NCI-H748 (cell line): Measurements from ENCODE around the gene OR9Q1.
"Not testable (repeated sequence)": the region's sequence is repeated elsewhere in the genome, so short reads cannot be mapped to it uniquely, and the experiment has no call there.

Experiments
- DNase-seq: peaks from one replicate; lab custom pipeline; 2025; ENCODE audit not compliant: unreplicated experiment; lab: John Stamatoyannopoulos, UW

Gene OR9Q1

GRCh38 chr11:58023435-58023931 is at the start of gene OR9Q1:
Gene OR9Q1, plus strand, starts transcription at chr11:58023881. Its CDS starts 155,564 bp downstream, at chr11:58179445.
- no peak for DNase-seq

- no peak for DNase-seq
Measured at GRCh38 chr11:57974132-57974531, 49.5 kb upstream of the OR9Q1 start.

GRCh38 chr11:57974848-57975601 is 48.7 kb upstream of the OR9Q1 start:
- no peak for DNase-seq

GRCh38 chr11:57977709-57978108 is 46.0 kb upstream of the OR9Q1 start:
- DNase-seq: no peak

- DNase-seq: no peak
Measured at GRCh38 chr11:57978686-57979531, 44.8 kb upstream of the OR9Q1 start.

- DNase-seq: no peak
Measured at GRCh38 chr11:57979532-57980079, 44.1 kb upstream of the OR9Q1 start.

- DNase-seq: no peak
Measured at GRCh38 chr11:57980201-57980600, 43.5 kb upstream of the OR9Q1 start.

- DNase-seq: no peak
Measured at GRCh38 chr11:57981536-57981935, 42.1 kb upstream of the OR9Q1 start.

- DNase-seq: no peak
Measured at GRCh38 chr11:57982776-57983175, 40.9 kb upstream of the OR9Q1 start.

GRCh38 chr11:57983191-57983590 is 40.5 kb upstream of the OR9Q1 start:
- no peak for DNase-seq

GRCh38 chr11:57999523-57999922 is 24.2 kb upstream of the OR9Q1 start:
- not testable (repeated sequence) for DNase-seq

- not testable (repeated sequence) for DNase-seq
Measured at GRCh38 chr11:58000021-58000420, 23.7 kb upstream of the OR9Q1 start.

- no peak for DNase-seq
Measured at GRCh38 chr11:58000699-58001098, 23.0 kb upstream of the OR9Q1 start.

GRCh38 chr11:58003036-58003435 is 20.6 kb upstream of the OR9Q1 start:
- no peak for DNase-seq

- no peak for DNase-seq
Measured at GRCh38 chr11:58003591-58003990, 20.1 kb upstream of the OR9Q1 start.

- DNase-seq: no peak
Measured at GRCh38 chr11:58004664-58005063, 19.0 kb upstream of the OR9Q1 start.

- no peak for DNase-seq
Measured at GRCh38 chr11:58006940-58007339, 16.7 kb upstream of the OR9Q1 start.

GRCh38 chr11:58011771-58012170 is 11.9 kb upstream of the OR9Q1 start:
- no peak for DNase-seq

- DNase-seq: no peak
Measured at GRCh38 chr11:58024601-58025091, 965 bp downstream of the OR9Q1 start.

GRCh38 chr11:58027341-58027740 is 3.7 kb downstream of the OR9Q1 start:
- no peak for DNase-seq

GRCh38 chr11:58028687-58029411 is 5.2 kb downstream of the OR9Q1 start:
- no peak for DNase-seq
